NCI-H2196 treated with DMSO at 0.1 percent for 48 hours (cell line): Measurements from ENCODE around the gene ARFGAP2.
"Not testable (repeated sequence)": the region's sequence is repeated elsewhere in the genome, so short reads cannot be mapped to it uniquely, and the experiment has no call there.

Experiments
- DNase-seq: peaks from one replicate; lab custom pipeline; 2025; ENCODE audit not compliant: unreplicated experiment; lab: John Stamatoyannopoulos, UW

The ARFGAP2 gene

GRCh38 chr11:47149782-47150181 is 26.9 kb downstream of the ARFGAP2 start:
- DNase-seq: no peak

DNA sequence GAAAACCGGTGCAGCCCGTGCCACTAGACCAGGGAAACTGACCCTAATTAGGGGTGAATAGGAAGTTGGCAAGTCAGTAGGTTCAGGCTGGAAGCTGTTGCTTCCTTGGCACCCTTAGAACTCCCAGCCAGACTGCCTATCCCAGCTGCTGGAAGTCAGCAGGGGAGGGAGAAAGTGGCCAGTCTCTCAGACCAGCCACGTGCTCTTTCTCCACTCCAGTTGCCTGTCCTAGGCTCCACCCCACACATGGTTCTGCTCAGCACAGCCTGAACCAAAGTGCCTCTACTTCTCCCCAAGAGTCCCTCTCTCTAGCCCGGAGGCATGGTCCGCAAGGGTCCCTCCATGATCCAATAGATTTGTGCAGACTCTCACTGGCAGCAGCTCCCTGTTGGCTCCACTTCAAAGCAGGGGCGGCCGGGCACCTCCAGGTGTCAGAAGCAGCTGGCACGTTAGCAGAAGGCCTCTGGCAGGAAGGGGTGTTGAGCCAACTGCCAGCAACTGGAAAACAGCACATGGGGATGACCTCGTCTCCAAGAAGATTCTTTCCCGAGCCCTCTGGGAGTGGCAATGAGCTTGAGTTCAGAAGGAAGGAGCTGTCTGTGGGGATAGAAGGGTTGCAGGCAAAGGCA is 27.7 kb downstream of the ARFGAP2 start:
- peak; percentile 97 for DNase-seq

GRCh38 chr11:47148270-47148669 is 28.4 kb downstream of the ARFGAP2 start:
- peak; percentile 53 for DNase-seq

GRCh38 chr11:47147681-47148080 is 29.0 kb downstream of the ARFGAP2 start:
- DNase-seq: no peak

- no peak for DNase-seq
Observed at GRCh38 chr11:47147250-47147649, 29.4 kb downstream of the ARFGAP2 start.

- no peak for DNase-seq
Observed at GRCh38 chr11:47144541-47144940, 32.1 kb downstream of the ARFGAP2 start.

DNA sequence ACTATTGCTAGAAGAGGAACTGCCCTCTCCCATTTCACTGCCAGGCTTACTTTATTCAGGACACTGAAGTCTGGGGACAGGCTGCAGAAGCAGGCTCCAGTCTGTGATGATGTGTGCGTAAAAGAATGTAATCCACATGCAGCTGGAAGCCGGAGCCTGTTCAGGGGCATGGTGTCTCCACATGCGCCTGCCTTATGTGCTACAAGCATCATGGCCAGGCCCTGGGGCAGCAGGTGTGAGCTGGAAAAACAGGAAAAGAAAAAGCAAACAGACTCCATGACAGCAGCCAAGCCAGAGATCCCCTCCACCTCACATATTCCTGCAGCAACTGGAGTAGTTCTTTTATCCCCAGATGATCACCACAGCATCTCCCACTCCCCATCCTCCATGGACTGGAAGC is 33.4 kb downstream of the ARFGAP2 start:
- DNase-seq: peak; percentile 40

GRCh38 chr11:47139878-47140277 is 36.8 kb downstream of the ARFGAP2 start:
- DNase-seq: no peak

DNA sequence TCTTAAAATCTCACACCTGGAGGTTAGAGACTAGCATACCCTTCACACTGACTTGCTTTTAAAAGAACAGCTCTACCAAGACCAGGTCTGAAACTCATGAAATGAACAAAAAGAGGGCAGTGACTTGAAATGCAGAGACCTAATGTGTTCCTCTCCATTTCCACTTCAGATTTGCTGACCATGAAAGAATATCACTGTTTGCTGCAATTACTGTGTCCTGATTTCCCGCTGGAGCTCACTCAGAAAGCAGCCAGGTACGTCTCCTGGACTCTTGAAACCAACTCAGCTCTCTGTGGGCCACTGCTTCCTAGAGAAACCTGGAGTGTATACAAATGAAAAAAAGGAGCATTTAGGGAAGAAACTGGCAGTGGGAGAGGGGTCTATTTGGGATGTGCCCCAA is 39.2 kb downstream of the ARFGAP2 start:
- no peak for DNase-seq

GRCh38 chr11:47136921-47137320 is 39.8 kb downstream of the ARFGAP2 start:
- no peak for DNase-seq

DNA sequence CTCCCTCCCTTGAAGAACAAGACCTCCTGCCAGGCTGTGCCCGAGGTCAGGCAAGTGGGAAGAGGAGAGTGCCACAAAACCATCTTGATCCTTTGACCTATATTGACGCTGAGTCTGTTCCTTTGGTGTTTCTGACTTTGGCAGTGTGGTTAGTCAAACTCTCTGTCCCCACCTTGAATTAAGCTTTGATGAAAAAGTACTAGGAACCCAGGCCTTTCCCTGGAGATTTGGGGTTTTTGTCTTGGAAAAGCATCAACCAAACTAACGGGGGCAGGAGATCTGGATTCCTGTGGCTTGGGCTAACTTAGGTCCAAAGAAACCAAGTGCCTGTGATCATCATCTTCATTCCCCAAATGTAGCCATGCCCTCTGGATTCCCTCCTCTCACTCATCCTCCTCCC is 40.4 kb downstream of the ARFGAP2 start:
- DNase-seq: no peak

GRCh38 chr11:47132981-47133380 is 43.7 kb downstream of the ARFGAP2 start:
- DNase-seq: no peak

DNA sequence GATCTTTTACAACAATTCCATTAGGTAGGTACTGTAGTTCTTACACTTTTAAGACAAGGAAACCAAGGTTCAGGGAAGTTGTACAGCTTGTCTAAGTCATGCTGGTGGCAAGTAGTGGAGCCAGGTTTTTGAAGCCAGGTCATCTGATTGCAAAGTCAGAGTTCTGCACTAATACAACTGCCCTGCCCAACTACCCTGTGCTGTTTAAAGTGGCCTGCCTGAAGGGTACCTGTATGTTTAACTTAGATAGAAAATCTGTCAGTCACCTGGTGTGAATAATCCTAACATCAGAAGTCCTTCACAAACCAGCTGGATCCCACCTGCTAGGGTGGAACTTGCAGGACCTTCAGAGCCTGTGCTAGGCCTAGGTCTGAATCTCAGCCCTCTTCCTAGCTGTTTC is 44.2 kb downstream of the ARFGAP2 start:
- no peak for DNase-seq

- DNase-seq: no peak
Observed at GRCh38 chr11:47131136-47131535, 45.5 kb downstream of the ARFGAP2 start.

GRCh38 chr11:47130543-47130942 is 46.1 kb downstream of the ARFGAP2 start:
- peak; percentile 96 for DNase-seq

GRCh38 chr11:47127213-47127612 is 49.5 kb downstream of the ARFGAP2 start:
- no peak for DNase-seq

DNA sequence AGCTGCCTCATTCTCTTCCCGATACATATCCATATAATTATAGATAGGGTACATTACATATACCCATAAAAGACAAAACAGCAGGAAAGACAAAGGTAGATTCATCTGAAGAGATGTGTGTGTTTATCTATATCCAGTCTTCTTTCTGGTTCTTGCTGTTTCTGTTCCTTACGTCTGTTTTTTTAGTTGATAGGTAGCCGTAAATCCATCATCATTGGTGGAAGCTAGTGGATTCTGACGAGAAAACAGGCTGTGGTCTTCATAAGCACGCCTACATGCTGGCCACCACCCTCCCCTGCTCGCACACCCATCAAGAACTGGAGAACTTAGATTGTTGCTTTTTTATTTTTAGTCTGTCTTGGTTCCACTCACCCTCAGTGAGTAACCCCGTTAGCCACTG is 51.6 kb downstream of the ARFGAP2 start:
- DNase-seq: no peak

- DNase-seq: no peak
Observed at GRCh38 chr11:47124675-47125074, 52.0 kb downstream of the ARFGAP2 start.

GRCh38 chr11:47123094-47123493 is 53.6 kb downstream of the ARFGAP2 start:
- no peak for DNase-seq

DNA sequence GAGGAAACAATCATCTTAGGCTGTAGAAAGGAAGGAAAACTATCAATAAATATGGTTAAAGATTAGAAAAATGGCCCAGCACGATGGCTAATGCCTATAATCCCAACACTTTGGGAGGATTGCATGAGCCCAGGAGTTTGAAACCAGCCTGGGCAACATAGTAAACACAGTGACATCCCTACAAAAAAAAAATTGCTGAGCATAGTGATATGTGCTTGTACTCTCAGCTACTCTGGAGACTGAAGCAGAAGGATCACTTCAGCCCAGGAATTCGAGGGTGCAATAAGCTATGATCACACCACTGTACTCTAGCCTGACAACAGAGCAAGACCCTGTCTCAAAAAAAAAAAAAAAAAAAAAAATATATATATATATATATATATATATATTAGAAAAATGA is 54.9 kb downstream of the ARFGAP2 start:
- DNase-seq: no peak

GRCh38 chr11:47121056-47121455 is 55.6 kb downstream of the ARFGAP2 start:
- no peak for DNase-seq

DNA sequence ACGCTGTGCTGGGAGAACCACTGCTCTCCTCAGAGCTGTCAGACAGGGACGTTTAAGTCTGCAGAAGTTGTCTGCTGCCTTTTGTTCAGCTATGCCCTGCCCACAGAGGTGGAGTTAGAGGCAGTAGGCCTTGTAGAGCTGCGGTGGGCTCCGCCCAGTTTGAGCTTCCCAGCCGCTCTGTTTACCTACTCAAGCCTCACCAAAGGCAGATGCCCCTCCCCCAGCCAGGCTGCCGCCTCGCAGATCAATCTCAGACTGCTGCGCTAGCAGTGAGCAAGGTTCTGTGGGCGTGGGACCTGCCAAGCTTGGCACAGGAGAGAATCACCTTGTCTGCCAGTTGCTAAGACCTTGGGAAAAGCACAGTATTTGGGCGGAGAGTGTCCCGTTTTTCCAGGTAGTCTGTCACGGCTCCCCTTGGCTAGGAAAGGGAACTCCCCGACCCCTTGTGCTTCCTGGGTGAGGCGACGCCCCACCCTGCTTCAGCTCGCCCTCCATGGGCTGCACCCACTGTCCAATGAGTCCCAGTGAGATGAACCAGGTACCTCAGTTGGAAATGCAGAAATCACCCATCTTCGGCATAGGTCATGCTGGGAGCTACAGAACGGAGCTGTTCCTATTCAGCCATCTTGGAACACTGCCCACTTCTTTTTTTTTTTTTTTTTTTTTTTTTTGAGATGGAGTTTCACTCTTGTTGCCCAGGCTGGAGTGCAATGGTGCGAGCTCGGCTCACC is 57.6 kb downstream of the ARFGAP2 start:
- DNase-seq: not testable (repeated sequence)
